B cell (primary cell): Measurements from ENCODE around the gene CBL. TPM values are rescaled to one million over a fixed set of nuclear protein-coding genes. Genes with fewer than 3 reads are reported as not detected.

Experiments used
- ATAC-seq: fragments of 200-7000 bp; cut with Tn5 transposase; one replicate; pipeline ENCODE4 v1.10.0; 2021; ENCODE audit warnings: low read depth, mild to moderate bottlenecking, moderate number of reproducible peaks, moderate library complexity
- CTCF ChIA-PET: fragments of 350-600 bp; sonication (Branson Sonifier 250); formaldehyde crosslinking; loops from one replicate; lab custom pipeline; 2021; ENCODE audit warnings: antibody characterized with exemption, inconsistent platforms; lab: Charles Lee
- POLR2A ChIA-PET: fragments of 350-600 bp; sonication (Branson Sonifier 250); formaldehyde crosslinking; loops from one replicate; lab custom pipeline; 2021; ENCODE audit warnings: antibody characterized with exemption; lab: Charles Lee
- DNase-seq: peaks from one replicate; pipeline ENCODE4 v3.0.0; 2013
- H2AFZ ChIP-seq: 2 replicates; pipeline ENCODE4 v1.6.1; 2012; ENCODE audit warnings: mild to moderate bottlenecking, low read depth, low read length; ENCODE audit not compliant: insufficient read depth, poor library complexity, severe bottlenecking
- H3K27ac ChIP-seq, 2 donors: 1 replicate in 1 of 2; 2 replicates in 1 of 2; pipeline ENCODE4 v1.5.1; 2012 to 2013; ENCODE audit warnings: low read length in 2 of 2, mild to moderate bottlenecking in 2 of 2, moderate library complexity in 1 of 2
- H3K27me3 ChIP-seq, 4 experiments: fragments of 200-600 bp in 1 of 4; sonication (generic) in 1 of 4; replicated peaks in 1 of 4; 1 replicate in 2 of 4; 2 replicates in 2 of 4; pipeline versions ENCODE4 v1.6.1 to v1.7.0; 2013 to 2016; ENCODE audit warnings: low read length in 3 of 4, mild to moderate bottlenecking in 2 of 4, mixed read lengths in 1 of 4, moderate library complexity in 1 of 4; ENCODE audit not compliant: insufficient read depth in 4 of 4, control insufficient read depth in 3 of 4; ENCODE audit errors: control extremely low read depth in 1 of 4
- H3K36me3 ChIP-seq, 2 experiments: replicated peaks in 1 of 2; 1 replicate in 1 of 2; 2 replicates in 1 of 2; pipeline versions ENCODE4 v1.6.1 to v1.7.1; 2013; ENCODE audit warnings: low read length in 1 of 2; ENCODE audit not compliant: insufficient read depth in 2 of 2, control insufficient read depth in 1 of 2; ENCODE audit errors: control extremely low read depth in 1 of 2, extremely low read depth in 1 of 2
- H3K4me1 ChIP-seq, 2 donors: fragments of 200-600 bp in 1 of 2; sonication (generic) in 1 of 2; 1 replicate in 1 of 2; 2 replicates in 1 of 2; pipeline versions ENCODE4 v1.5.1 to v1.6.1; 2013 to 2017; ENCODE audit warnings: low read length in 2 of 2; ENCODE audit not compliant: control insufficient read depth in 2 of 2, insufficient read depth in 2 of 2
- H3K4me2 ChIP-seq: replicated peaks from 2 replicates; pipeline ENCODE3; 2012; ENCODE audit warnings: mild to moderate bottlenecking, low read depth, low read length; ENCODE audit not compliant: poor library complexity, severe bottlenecking
- H3K4me3 ChIP-seq, 5 experiments: fragments of 200-600 bp in 1 of 5; sonication (generic) in 1 of 5; 1 replicate in 3 of 5; 2 replicates in 2 of 5; pipeline versions ENCODE4 v1.5.1 to v1.7.0; 2011 to 2016; ENCODE audit warnings: low read length in 4 of 5, mild to moderate bottlenecking in 4 of 5, low read depth in 2 of 5, control low read depth in 1 of 5, moderate library complexity in 1 of 5; ENCODE audit not compliant: insufficient read depth in 1 of 5; ENCODE audit errors: control extremely low read depth in 1 of 5, extremely low read depth in 1 of 5
- H3K79me2 ChIP-seq: fragments of 200-600 bp; sonication (generic); one replicate; pipeline ENCODE4 v1.6.0; 2016; ENCODE audit warnings: low read length; ENCODE audit not compliant: control insufficient read depth, insufficient read depth
- H3K9ac ChIP-seq: fragments of 200-600 bp; sonication (generic); 2 replicates; pipeline ENCODE4 v1.6.1; 2017; ENCODE audit warnings: mild to moderate bottlenecking, low read length, moderate library complexity
- H3K9me3 ChIP-seq, 3 donors: one replicate each; pipeline versions ENCODE4 v1.6.1 to v1.7.1; 2013; ENCODE audit warnings: low read length in 2 of 3; ENCODE audit not compliant: control insufficient read depth in 2 of 3, insufficient read depth in 1 of 3; ENCODE audit errors: control extremely low read depth in 1 of 3
- H4K20me1 ChIP-seq: 2 replicates; pipeline ENCODE4 v1.6.0; 2012; ENCODE audit warnings: mild to moderate bottlenecking, low read length; ENCODE audit not compliant: insufficient read depth, control insufficient read depth, poor library complexity, severe bottlenecking
- H3K27ac Mint-ChIP-seq: one replicate; pipeline ENCODE4 v1.8.0; 2021; ENCODE audit warnings: mixed read lengths
- H3K27me3 Mint-ChIP-seq: one replicate; pipeline ENCODE4 v1.8.0; 2021; ENCODE audit warnings: mixed read lengths
- H3K4me1 Mint-ChIP-seq: one replicate; pipeline ENCODE4 v1.8.0; 2021; ENCODE audit warnings: mixed read lengths
- H3K4me3 Mint-ChIP-seq: one replicate; pipeline ENCODE4 v1.8.0; 2021; ENCODE audit warnings: mixed read lengths
- H3K9me3 Mint-ChIP-seq: one replicate; pipeline ENCODE4 v1.8.0; 2022; ENCODE audit warnings: mixed read lengths; ENCODE audit not compliant: insufficient read depth
- CTCF ChIP-seq: fragments of 200-600 bp; IDR thresholded peaks from one replicate; pipeline ENCODE4 v1.8.0; 2022; ENCODE audit warnings: antibody characterized with exemption, mild to moderate bottlenecking
- EZH2 ChIP-seq: IDR thresholded peaks from 2 replicates; pipeline ENCODE4 v1.6.1; 2012; ENCODE audit warnings: borderline replicate concordance, low read depth, mild to moderate bottlenecking, moderate library complexity, low read length; ENCODE audit not compliant: insufficient read depth, poor library complexity, severe bottlenecking
- WGBS: methylation state at CpG from one replicate; pipeline ENCODE4 v1.1.5; 2013; ENCODE audit warnings: missing lambda C conversion rate; ENCODE audit not compliant: insufficient coverage; 5-methylcytosine and 5-hydroxymethylcytosine counted together
- intact Hi-C: fragments of 100-400 bp; cut with micrococcal nuclease; formaldehyde crosslinking; loops from one replicate; pipeline ENCODE4 v1.10.0; 2022
- polyA plus RNA-seq: library from polyadenylated mRNA; depleted of rRNA; stranded (reverse); fragments of >200 nt; gene quantifications from 2 replicates; pipeline ENCODE4 v1.2.3, GENCODE V29; 2012
- total RNA-seq, 2 donors: library from RNA; stranded (reverse); fragments of 120-200 nt in 1 of 2; gene quantifications; 1 replicate in 1 of 2; 2 replicates in 1 of 2; pipeline versions ENCODE4 v1.2.3 to v1.2.4, GENCODE V29; 2013 to 2022

CBL gene
- total and polyA plus RNA-seq, 2 donors (not counting 1 experiment from before 2014, with no cell fraction given), result 11.7 to 35.2 TPM

GRCh38 chr11:119258983-119259382 is 52.8 kb downstream of the CBL start:
- Histone ChIP-seq H3K4me2 (peak overlapping the region; percentile 57), H3K79me2 (peaks cover 80% of the 10 kb centered on the region), H3K9me3 (no peaks in the 10 kb centered on the region), H4K20me1 (no peaks in the 10 kb centered on the region), H3K27me3 (no peaks in the 10 kb centered on the region), H2AFZ (no peak overlapping the region), H3K27ac (peak overlapping the region; percentile 44 to 78), H3K4me3 (no peak overlapping the region), H3K9ac (no peak overlapping the region), H3K4me1 (peaks cover 52 to 61% of the 10 kb centered on the region in 2 donors), H3K36me3 (no peaks in the 10 kb centered on the region)
- CTCF ChIA-PET, result interaction anchor here (0.9 to 1.9 kb wide), 2 partner anchors 9 to 26 kb away, joined by 3 to 6 read pairs; no protein-coding TSS in a partner anchor
- WGBS, result no CpG with 5 or more reads among the region's 3 CpGs
- no peak for ATAC-seq
- Mint-ChIP-seq H3K4me1 (peaks cover 39% of the 10 kb centered on the region), H3K27me3 (no peaks in the 10 kb centered on the region), H3K27ac (peak overlapping the region; percentile 33), H3K4me3 (peak overlapping the region; percentile 59), H3K9me3 (no peaks in the 10 kb centered on the region)
- intact Hi-C loops, result no loop called here
- POLR2A ChIA-PET, result interaction anchor here (1.0 to 1.3 kb wide), 2 partner anchors 15 to 20 kb away, joined by 4 to 6 read pairs; no protein-coding TSS in a partner anchor
- TF ChIP-seq EZH2 (no peak), CTCF (no peak)
- DNase-seq, result peak; percentile 39

DNA sequence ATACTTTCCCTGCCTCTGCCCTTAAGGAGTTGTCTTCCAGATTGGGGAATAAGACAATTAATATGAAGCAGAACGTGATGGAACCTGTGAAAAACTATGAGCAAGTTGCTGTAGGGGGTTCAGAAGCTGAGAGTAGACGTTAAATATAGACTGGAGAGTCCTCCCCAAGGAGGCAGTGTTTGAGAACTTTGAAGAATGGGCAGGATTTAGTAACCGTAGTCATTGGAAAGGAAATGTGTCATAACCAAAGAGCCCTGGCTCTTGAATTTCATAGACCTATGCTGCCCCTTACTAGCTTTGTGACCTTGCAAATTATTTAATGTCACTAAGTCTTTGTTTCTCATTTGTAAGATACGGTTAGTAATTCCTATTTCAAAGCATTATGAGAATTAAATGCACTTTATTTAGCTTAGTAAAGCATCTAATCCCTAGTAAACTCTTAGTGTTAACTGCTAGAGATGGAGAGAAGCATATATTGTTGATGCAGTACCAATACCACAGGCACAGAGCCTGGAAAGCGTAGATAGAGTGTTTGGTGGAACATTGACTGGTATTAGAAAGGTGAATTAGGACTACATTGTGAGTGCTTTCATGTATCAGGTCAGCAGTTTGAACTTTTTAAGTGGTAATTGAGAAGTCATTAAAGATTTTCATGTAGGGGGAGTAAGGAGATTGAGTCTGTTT is 56.7 kb downstream of the CBL start:
- no peak for TF ChIP-seq CTCF
- no peak for TF ChIP-seq EZH2
- DNase-seq, result no peak
- no peak overlapping the region for H3K27ac Mint-ChIP-seq
- H3K9me3 ChIP-seq, result no peaks in the 10 kb centered on the region
- peaks cover 22% of the 10 kb centered on the region for H4K20me1 ChIP-seq
- H3K27me3 ChIP-seq, result no peaks in the 10 kb centered on the region
- no peak overlapping the region for H2AFZ ChIP-seq
- no peak overlapping the region for H3K9ac ChIP-seq
- peak overlapping the region; percentile 41 for H3K4me2 ChIP-seq
- no peaks in the 10 kb centered on the region for H3K9me3 Mint-ChIP-seq
- H3K27ac ChIP-seq, result peak overlapping the region in 1 of 2 donors; percentile 3
- no peak overlapping the region for H3K4me3 Mint-ChIP-seq
- H3K27me3 Mint-ChIP-seq, result no peaks in the 10 kb centered on the region
- WGBS, result 35% methylated on average over 3 of the region's 5 CpGs
- no peaks in the 10 kb centered on the region for H3K36me3 ChIP-seq
- peaks cover 89% of the 10 kb centered on the region for H3K79me2 ChIP-seq
- no peak for ATAC-seq
- peaks cover 51% of the 10 kb centered on the region for H3K4me1 Mint-ChIP-seq
- intact Hi-C loops, result no loop called here
- POLR2A ChIA-PET, result interaction anchor here (0.6 kb wide), 1 partner anchor 14 kb away, joined by 6 read pairs; no protein-coding TSS in a partner anchor
- H3K4me3 ChIP-seq, result no peak overlapping the region
- peaks cover 57 to 75% of the 10 kb centered on the region in 2 donors for H3K4me1 ChIP-seq
- CTCF ChIA-PET, result interaction anchor here (1.3 to 1.4 kb wide), 2 partner anchors 19 to 56 kb away, joined by 3 to 4 read pairs; partner anchors contain the start of gene CBL
